GM19452 (cell line): ENCODE measurements around the gene LRRC8C.

Experiments used
- ATAC-seq: cut with Tn5 transposase; IDR thresholded peaks from one replicate; pipeline ENCODE4 v1.9.1; 2021; ENCODE audit not compliant: unreplicated experiment

LRRC8C gene

DNA sequence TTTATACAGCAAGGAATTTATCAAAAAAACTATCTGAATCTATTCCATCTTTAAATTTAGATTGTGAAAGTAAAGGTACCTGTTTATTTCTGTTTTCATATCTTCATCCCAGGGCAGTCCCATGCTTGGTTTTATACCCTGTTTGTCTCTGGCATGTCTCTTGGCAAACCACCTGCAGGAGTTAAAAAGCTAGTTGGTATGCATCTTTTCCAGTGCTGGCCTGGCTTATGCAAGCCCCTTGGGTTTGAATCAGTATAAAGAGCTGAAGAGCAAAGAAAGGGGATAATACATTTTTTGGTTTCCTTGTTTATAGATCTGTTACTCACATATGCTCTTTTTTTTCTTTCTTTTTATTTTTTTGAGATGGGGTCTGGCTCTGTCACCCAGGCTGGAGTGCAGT, 37.8 kb downstream of the LRRC8C start:
- no peak for ATAC-seq

DNA sequence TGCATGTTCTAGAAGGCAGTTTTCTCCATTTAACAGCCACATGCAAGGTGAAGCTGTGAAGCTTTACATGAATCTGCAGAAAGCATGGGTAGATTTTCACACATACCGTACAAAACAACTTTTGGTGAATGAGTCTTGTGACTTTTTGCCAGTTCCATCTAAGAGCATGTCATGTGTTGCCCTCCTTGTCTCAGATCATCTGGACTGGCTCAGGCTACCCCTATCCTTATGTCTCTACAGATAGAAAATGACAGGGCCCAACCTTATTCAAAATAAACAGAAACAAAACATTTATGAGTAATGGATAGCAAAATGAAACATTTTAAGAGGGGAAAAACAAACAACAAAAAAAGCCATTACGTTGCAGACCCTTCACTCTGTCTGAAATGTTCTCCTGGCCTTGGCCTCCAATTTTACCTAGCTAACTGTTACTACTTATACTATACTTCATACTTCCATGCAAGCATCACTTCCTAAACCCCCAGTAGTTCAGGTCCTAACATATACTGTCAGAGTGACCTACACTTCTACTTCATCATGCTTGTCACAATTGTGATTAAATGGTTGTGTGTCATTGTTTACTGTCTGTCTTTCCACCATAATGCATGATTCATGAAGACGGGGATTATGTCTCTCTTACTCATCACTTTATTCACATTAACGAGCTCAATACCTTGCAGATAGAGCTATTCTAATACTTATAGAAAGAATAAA, 39.0 kb downstream of the LRRC8C start:
- no peak for ATAC-seq

GRCh38 chr1:89672489-89673183, 39.7 kb downstream of the LRRC8C start:
- ATAC-seq: no peak

- ATAC-seq: no peak
Measured at GRCh38 chr1:89673251-89673650, 40.3 kb downstream of the LRRC8C start.

DNA sequence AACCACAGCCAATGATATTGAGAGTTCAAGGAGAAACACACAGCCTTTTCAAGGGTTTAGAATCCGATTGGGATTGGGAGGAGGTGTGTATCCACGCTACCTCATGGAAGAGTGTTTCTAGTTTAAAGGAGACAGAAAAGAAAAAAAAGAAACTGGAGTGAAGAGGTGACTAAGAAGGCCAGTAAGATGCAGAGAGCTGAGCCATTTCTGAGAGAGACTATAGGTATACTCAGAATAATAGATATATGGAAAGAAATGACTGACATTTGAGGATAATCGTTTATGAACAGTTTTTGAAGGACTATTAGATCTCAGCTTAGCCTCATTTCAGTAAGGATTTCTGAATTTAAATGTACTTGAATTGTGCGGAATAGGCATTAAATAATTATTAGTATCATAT, 42.8 kb downstream of the LRRC8C start:
- ATAC-seq: no peak

- no peak for ATAC-seq
Measured at GRCh38 chr1:89681045-89681729, 48.3 kb downstream of the LRRC8C start.

DNA sequence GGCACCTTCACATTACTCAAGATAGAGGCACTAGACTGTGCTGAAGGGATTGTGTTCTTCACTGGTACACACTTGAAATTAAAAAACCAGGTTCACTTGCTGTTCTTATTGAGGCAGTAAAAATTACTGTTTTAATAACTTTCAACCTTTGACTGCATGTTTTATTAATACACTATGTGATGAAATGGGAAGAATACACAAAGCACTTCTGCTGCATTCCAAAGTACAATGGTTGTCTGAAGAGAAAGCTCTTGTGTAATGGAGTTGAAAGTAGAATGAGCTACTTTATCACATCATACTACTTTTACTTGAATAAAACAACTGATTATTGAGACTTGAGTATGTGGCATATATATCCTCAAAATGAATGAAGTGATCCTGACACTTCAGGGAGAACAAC, 49.7 kb downstream of the LRRC8C start:
- ATAC-seq: no peak

- no peak for ATAC-seq
Measured at GRCh38 chr1:89685461-89685860, 52.5 kb downstream of the LRRC8C start.

- no peak for ATAC-seq
Measured at GRCh38 chr1:89686520-89686919, 53.6 kb downstream of the LRRC8C start.

GRCh38 chr1:89687254-89687653, 54.3 kb downstream of the LRRC8C start:
- ATAC-seq: no peak

GRCh38 chr1:89688607-89689006, 55.7 kb downstream of the LRRC8C start:
- ATAC-seq: no peak

- no peak for ATAC-seq
Measured at GRCh38 chr1:89689234-89689633, 56.3 kb downstream of the LRRC8C start.

GRCh38 chr1:89690595-89690994, 57.7 kb downstream of the LRRC8C start:
- ATAC-seq: no peak

DNA sequence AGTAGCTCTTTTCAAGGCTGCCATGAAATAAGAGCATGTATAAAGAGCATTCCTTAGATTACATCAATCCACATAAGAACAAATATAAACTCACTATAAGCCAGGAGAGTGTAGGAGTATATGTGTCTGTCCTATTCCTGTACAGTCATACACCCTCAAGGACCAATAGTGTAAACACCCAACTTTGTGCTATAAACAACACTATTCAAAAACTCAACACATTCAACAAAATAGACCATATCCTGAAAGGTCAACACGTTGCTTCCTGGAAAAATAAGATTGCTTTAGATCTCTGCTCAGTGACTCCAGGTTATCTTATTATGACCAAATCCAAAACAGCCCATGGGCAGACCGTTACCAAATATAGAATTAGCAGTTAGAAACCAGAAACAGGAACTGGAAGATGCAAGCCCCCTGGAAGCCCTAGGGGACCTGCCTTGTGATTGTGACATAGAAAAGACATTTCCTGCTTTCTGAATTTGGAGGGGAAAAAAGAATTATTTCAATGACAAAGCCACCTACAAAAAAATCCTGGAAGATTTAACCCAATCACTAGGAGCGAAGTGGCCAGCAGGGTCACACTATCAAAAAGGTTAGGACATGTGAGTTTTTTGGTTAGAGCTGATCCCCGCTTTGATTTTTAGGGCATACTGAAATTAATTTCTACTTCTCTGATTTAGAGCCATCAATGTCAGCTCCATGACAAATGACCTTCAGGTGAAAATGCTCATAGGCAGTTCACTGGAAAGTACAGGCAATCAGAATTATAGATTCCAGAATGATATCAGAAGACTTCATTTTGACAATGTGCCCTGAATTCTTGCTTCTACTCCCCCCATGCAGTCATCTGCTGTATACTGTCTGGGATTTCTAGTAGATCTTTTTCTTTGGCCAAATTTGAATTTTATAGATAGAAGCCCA, 59.9 kb downstream of the LRRC8C start:
- ATAC-seq: peak; percentile 75

DNA sequence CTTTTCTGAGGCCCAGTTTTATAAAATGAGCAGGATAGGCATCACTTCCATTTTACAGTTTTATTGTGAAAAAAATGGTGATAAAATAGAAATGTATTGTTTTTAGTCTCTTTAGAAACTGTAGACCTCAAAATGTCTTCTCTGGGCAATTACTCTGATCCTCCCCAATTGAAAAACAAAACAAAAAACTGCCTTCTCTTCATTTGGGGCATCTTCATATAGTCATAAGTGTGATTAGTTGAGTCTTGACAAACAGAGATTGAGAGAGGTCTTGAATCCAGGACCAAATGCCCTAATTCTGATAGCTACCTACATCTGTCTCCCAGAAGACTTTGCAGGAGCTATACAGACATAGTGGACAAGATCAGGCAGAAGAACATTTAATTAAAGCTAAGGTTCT, 62.9 kb downstream of the LRRC8C start:
- ATAC-seq: no peak

GRCh38 chr1:89697383-89697782, 64.5 kb downstream of the LRRC8C start:
- ATAC-seq: no peak

GRCh38 chr1:89698020-89698560, 65.2 kb downstream of the LRRC8C start:
- ATAC-seq: no peak

- no peak for ATAC-seq
Measured at GRCh38 chr1:89698624-89699023, 65.7 kb downstream of the LRRC8C start.

DNA sequence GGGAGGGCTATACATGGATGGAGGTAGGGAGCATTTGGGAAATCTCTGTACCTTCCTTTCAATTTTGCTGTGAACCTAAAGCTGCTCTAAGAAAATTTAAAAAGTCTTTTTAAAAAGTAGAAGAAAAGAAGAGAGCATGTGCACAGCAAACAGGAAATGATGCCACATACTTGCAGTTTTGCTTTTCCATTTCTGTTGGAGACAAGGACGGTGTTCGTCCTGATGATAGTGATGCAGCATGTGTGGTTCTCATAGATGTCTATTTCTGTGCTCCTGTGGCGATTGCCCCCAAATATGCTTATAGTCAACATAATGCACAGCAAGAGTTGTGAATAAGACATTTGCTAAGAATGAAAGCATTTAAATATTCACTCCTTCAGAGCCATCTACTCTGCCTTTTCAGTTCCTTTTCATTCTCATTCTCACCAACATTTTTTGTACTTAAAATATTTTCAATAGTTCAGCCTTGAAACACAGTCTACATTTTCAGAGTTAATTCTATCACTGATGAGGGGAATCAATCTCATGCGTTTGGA, 66.6 kb downstream of the LRRC8C start:
- ATAC-seq: no peak

DNA sequence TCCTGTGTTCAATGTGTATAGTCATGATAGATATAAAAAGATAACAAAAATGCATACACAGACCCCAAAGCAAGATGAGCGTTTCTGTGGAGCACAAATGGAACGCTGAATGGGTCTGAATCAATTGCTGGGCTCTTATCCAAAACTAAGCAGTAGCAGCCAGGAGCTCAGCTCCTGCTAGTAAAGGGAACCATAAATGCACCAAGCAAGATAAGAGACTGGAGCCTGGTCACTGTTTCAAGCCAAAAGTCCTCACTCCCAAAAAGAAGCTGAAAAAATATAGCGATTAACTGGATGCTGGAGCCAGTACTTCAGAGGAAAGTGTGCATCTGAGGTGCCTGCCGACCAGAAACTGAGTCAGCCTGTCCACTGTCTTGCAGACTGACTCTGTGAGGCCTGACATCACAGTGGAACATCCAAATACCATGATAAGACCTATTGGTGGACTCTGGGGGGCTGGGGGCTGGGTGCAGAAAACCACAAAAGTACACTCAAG, 68.9 kb downstream of the LRRC8C start:
- ATAC-seq: no peak
